ENCODE results near the gene INAVA.

The INAVA gene

DNA sequence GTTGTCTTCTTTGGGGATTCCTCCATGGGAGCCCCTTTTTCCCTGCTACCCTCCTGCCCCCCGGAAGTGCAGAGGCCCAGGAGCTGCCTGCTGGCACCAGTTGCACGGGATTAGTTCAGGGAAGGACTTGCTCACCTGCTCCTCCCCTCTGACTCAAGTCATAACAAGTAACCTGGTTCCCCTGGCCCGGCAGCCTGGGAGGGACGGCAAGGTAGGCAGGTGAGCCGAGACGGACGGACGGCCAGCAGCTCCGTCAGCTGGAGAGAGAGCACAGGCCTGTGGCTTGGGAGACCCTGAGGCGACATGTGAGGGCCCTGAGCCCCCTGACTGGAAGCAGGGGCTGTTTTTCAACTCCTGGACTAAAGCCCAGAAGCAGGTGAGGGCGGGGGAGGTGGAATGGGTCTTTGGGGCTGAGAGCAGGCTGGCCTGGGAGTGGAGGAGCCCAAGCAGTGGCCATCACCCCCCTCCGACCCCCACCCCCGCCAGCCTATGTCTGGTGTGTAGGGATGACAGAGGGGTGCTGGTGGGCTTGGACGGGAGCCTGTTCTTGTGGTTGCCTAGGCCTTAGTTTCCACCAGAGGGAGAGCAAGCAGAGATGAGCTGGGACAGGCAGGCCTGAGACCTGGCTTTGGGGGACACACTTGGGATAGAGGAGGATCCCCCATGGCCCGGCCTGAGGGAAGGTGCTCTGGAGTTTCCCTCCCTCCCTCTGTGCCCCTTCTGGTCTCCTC, at the start of gene INAVA:
TSS of gene INAVA (plus strand) at position 189 of the 731 bp plus-strand sequence. CDS start 3,501 bp downstream, outside the sequence.
- no peak for DNase-seq

DNA sequence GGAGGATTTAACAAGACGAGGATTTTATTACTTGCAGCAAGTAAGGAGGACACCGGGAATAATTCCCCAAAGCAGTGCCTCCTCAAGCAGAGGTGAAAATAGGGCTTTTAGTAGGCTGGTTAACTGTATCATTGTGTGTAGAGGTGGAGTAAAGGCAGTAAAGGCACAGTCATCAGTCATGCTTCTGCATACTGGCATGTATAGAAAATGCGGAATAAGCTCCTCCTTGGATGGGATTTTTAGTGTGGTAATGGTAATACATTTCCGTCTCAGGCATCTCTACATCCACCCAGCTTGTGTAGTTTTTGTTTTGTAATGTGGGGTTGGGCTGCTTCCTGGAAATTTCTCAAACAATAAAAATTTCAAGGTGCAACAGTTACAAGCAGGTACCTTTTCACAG, 49.3 kb upstream of the INAVA start:
- DNase-seq = no peak

GRCh38 chr1:200846398-200846797, 48.3 kb upstream of the INAVA start:
- no peak for DNase-seq

DNA sequence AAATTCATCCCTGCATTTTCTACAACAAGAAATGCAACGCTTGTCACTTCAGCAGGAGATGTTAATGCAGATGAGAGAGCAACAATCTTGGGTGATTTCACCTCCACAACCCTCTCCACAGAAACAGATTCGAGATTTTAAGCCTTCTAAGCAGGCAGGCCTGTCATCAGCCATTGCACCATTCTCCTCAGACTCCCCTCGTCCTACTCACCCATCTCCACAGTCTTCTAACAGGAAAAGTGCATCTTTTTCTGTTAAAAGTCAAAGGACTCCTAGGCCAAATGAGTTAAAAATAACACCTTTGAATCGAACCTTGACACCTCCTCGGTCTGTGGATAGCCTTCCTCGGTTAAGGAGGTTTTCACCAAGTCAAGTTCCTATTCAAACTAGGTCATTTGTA, 45.3 kb upstream of the INAVA start:
- DNase-seq = no peak

GRCh38 chr1:200850554-200850953, 44.1 kb upstream of the INAVA start:
- DNase-seq = no peak

GRCh38 chr1:200856716-200857357, 37.9 kb upstream of the INAVA start:
- DNase-seq = no peak

GRCh38 chr1:200857804-200858203, 36.9 kb upstream of the INAVA start:
- no peak for DNase-seq

DNA sequence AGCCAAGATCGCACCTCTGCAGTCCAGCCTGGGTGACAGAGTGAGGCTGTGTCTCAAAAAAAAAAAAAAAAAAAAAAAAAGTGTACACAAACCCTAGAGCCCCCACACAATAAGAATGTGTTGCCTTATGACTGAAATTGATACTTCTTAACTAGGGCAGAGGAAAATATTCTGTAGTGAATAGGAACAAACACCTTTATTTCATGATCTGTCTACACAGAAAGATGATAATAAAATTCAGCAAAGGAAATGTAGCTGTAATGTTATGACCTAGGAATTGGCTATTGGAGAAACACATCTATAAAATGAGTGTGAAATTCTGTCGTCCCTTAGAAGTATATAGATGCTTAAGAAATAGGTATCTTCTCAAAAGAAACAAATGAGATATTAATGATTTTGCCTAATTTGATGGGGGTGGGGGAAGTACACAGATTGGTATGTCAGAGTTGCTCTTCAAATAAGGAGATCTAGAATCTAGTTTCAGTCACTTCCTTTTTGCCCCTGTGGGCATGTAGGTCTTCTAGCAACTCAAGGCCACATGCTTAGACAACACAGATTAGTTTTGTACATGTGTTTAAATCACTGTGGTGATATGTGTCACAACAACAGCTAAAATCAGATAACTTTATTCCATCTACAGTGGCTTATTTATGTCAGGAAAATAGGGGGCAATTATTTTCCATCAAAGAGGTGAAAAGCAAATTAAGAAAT, 32.6 kb upstream of the INAVA start:
- DNase-seq = peak; percentile 23

- DNase-seq = no peak
These were observed 31.8 kb upstream of the INAVA start for GRCh38 chr1:200862713-200863415.

DNA sequence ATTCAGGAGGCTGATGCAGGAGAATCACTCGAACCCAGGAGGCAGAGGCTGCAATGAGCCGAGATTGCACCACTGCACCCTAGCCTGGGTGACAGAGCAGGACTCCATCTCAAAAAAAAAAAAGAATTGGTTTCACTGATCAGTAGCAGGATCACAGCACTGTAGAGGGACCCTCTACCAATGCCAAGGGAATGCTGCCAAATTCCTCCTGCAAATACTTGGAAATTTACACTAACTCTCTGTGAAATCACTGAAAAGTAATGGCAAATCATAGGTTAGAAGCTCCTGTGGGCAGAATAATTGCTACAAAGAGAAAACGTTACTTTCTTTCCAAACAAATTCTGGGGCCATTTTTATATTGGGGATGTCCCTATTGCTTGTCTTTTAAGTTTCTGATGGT, 28.6 kb upstream of the INAVA start:
- no peak for DNase-seq

DNA sequence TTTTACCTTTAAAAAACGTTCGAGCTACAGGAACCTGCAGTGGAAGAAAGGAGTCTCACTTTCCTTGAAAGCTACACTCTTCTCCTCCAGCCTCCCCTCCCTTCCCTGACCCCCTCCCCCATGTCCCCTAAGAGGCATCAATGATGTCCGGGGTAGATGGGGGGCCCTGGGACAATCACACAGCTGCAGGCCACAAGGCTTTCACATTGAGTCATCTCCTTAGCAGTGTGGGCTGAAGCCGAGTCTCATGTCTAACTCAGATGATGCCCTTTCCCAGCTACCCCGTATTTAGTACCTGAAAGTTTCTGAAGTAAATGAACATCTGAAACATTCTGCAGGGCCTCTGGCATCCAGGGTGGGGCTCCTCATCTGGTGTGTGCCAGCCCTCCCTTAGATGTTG, 28.2 kb upstream of the INAVA start:
- peak; percentile 66 for DNase-seq

- no peak for DNase-seq
These were observed 27.5 kb upstream of the INAVA start for GRCh38 chr1:200867018-200867811.

DNA sequence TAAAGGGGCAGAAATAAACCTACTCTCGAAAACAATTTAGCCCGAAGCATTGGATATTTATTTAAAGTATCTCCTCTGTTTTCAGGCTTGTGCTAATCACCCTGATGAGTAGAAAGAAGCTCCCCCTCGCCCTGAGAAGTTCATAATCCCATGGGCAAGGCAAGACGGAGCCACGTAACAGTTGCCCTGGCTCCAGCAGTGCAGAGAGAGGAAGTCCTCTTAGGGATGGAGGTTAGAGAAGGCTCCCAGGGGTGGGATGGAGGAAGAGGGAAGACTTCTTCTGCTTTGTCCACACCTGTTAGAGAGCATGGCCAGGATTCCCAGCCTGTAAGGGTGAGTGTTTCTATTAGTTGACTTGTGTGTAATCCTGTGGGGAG, 25.3 kb upstream of the INAVA start:
- no peak for DNase-seq

- peak; percentile 81 for DNase-seq
These were observed 24.8 kb upstream of the INAVA start for GRCh38 chr1:200869753-200870391.

DNA sequence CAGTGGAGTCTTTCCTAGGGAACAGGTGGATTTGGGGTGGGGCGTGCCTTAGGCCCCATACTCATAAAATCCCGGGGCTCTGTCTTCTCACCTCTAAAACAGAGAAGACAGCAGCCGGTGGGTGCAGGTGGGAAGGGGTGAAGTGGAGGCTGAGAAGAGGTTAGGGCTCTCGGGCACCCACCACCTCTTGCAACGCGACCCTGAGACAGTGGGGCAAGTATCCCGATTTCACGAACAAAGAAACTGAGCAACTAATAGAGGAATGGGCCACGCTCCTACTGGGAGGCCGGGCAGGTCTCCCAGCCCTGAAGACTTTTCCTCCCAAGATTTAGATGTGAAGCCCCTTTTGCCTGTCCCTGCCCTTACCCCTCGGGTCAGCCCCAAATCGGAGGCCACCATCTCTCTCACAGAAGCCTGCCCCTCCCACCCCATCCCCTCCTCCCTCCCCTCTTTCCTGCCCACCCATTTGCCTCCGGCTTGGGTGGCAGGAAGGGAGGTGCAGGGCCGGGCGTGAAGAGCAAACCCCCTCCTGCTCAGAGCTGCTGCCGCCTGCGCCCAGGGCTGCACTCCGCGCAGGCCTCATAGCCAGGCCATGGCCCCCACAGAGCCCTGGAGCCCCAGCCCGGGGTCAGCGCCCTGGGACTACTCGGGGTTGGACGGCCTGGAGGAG, 22.1 kb upstream of the INAVA start, which contains the start of gene GPR25:
TSS of gene GPR25 (plus strand) at position 536 of the 670 bp plus-strand sequence. CDS start at position 593, 57 bp downstream.
- DNase-seq = no peak

GRCh38 chr1:200873116-200873670, 21.5 kb upstream of the INAVA start:
- DNase-seq = no peak

DNA sequence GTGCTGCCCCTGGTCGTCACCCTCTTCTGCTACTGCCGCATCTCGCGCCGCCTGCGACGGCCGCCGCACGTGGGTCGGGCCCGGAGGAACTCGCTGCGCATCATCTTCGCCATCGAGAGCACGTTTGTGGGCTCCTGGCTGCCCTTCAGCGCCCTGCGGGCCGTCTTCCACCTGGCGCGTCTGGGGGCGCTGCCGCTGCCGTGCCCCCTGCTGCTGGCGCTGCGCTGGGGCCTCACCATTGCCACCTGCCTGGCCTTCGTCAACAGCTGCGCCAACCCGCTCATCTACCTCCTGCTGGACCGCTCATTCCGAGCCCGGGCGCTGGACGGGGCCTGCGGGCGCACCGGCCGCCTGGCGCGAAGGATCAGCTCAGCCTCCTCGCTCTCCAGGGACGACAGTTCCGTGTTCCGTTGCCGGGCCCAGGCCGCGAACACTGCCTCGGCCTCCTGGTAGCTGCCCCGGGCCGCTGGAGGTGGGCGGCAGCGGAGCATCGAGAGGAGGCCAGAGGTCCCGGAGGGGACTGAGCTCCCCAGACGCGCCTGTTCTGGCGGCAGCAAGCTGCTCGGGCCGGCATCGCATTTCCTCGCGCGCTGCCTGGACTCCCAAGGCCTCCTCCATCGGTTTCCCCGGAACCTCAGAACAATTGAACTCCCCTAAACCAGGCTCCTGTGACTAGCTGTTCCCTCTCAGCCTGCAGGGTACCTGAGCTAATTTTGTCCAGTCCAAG, 20.9 kb upstream of the INAVA start:
- DNase-seq = no peak

- DNase-seq = no peak
These were observed 20.0 kb upstream of the INAVA start for GRCh38 chr1:200874694-200875093.

GRCh38 chr1:200875416-200875815, 19.3 kb upstream of the INAVA start:
- no peak for DNase-seq

- DNase-seq = no peak
These were observed 17.7 kb upstream of the INAVA start for GRCh38 chr1:200877010-200877409.

Measured in activated CD4-positive, alpha-beta T cell treated with anti-CD3 and anti-CD28 coated beads, Interleukin-2, amount 50 U/mL, for 16 hours (primary cell).